ENCODE data around the gene P2RX3. TPM values are rescaled to one million over a fixed set of nuclear protein-coding genes. Genes with fewer than 3 reads are reported as not detected.

The P2RX3 gene
- total and polyA plus RNA-seq, 2 donors (not counting 1 experiment from before 2014, with no cell fraction given) = not detected

GRCh38 chr11:57370941-57371340 lies 32.8 kb downstream of the P2RX3 start:
- Histone ChIP-seq H3K4me2 (ENCODE audit: extremely low read depth, insufficient read depth, low read length) (no peak overlapping the region), H3K9me3 (ENCODE audit: control insufficient read depth, insufficient read depth, low read depth, low read length) (no peaks in the 10 kb centered on the region), H3K27me3 (ENCODE audit: control insufficient read depth, insufficient read depth, low read length) (peaks cover 7% of the 10 kb centered on the region), H3K4me1 (ENCODE audit: control insufficient read depth, extremely low read depth, insufficient read depth, low read length) (no peaks in the 10 kb centered on the region), H2AFZ (ENCODE audit: low read length) (no peak overlapping the region), H3K36me3 (ENCODE audit: control insufficient read depth, insufficient read depth, low read length) (no peaks in the 10 kb centered on the region), H3K4me3 (replicated peaks in 1 of 4; ENCODE audit: control extremely low read depth in 1 of 4, insufficient read depth in 1 of 4, low read depth in 3 of 4, low read length in 4 of 4) (no peak overlapping the region), H3K79me2 (ENCODE audit: control insufficient read depth, insufficient read depth, low read length) (no peaks in the 10 kb centered on the region), H3K9ac (ENCODE audit: insufficient read depth, low read length) (no peak overlapping the region), H3K27ac (ENCODE audit: insufficient read depth, low read length) (no peak overlapping the region), H4K20me1 (ENCODE audit: control insufficient read depth, extremely low read depth, insufficient read depth, low read length) (no peaks in the 10 kb centered on the region)
- DNase-seq (ENCODE audit: low read depth in 2 of 2) = no peak
- no peak for TF ChIP-seq EZH2 (IDR thresholded peaks at IDR 0.05; ENCODE audit: low read length, missing control alignments)
- no peak for TF ChIP-seq CTCF (conservative IDR thresholded peaks at IDR 0.05 in 1 of 2, IDR thresholded peaks at IDR 0.05 in 1 of 2; ENCODE audit: low read depth in 1 of 2, low read length in 2 of 2)

GRCh38 chr11:57373146-57373545 lies 35.0 kb downstream of the P2RX3 start:
- Histone ChIP-seq H3K79me2 (ENCODE audit: control insufficient read depth, insufficient read depth, low read length) (no peaks in the 10 kb centered on the region), H3K36me3 (ENCODE audit: control insufficient read depth, insufficient read depth, low read length) (no peaks in the 10 kb centered on the region), H3K4me2 (ENCODE audit: extremely low read depth, insufficient read depth, low read length) (no peak overlapping the region), H3K4me1 (ENCODE audit: control insufficient read depth, extremely low read depth, insufficient read depth, low read length) (no peaks in the 10 kb centered on the region), H3K27ac (ENCODE audit: insufficient read depth, low read length) (no peak overlapping the region), H4K20me1 (ENCODE audit: control insufficient read depth, extremely low read depth, insufficient read depth, low read length) (no peaks in the 10 kb centered on the region), H3K9me3 (ENCODE audit: control insufficient read depth, insufficient read depth, low read depth, low read length) (no peaks in the 10 kb centered on the region), H3K27me3 (ENCODE audit: control insufficient read depth, insufficient read depth, low read length) (peaks cover 3% of the 10 kb centered on the region), H3K9ac (ENCODE audit: insufficient read depth, low read length) (no peak overlapping the region), H2AFZ (ENCODE audit: low read length) (no peak overlapping the region), H3K4me3 (replicated peaks in 1 of 4; ENCODE audit: control extremely low read depth in 1 of 4, insufficient read depth in 1 of 4, low read depth in 3 of 4, low read length in 4 of 4) (no peak overlapping the region)
- no peak for DNase-seq (ENCODE audit: low read depth in 2 of 2)
- TF ChIP-seq EZH2 (IDR thresholded peaks at IDR 0.05; ENCODE audit: low read length, missing control alignments) (no peak), CTCF (conservative IDR thresholded peaks at IDR 0.05 in 1 of 2, IDR thresholded peaks at IDR 0.05 in 1 of 2; ENCODE audit: low read depth in 1 of 2, low read length in 2 of 2) (no peak)

- TF ChIP-seq EZH2 (IDR thresholded peaks at IDR 0.05; ENCODE audit: low read length, missing control alignments) = no peak
- no peak for TF ChIP-seq CTCF (conservative IDR thresholded peaks at IDR 0.05 in 1 of 2, IDR thresholded peaks at IDR 0.05 in 1 of 2; ENCODE audit: low read depth in 1 of 2, low read length in 2 of 2)
- DNase-seq (ENCODE audit: low read depth in 2 of 2) = no peak
- no peak overlapping the region for H3K9ac ChIP-seq (ENCODE audit: insufficient read depth, low read length)
- peaks cover 3% of the 10 kb centered on the region for H3K27me3 ChIP-seq (ENCODE audit: control insufficient read depth, insufficient read depth, low read length)
- no peak overlapping the region for H3K4me2 ChIP-seq (ENCODE audit: extremely low read depth, insufficient read depth, low read length)
- no peaks in the 10 kb centered on the region for H3K79me2 ChIP-seq (ENCODE audit: control insufficient read depth, insufficient read depth, low read length)
- no peaks in the 10 kb centered on the region for H4K20me1 ChIP-seq (ENCODE audit: control insufficient read depth, extremely low read depth, insufficient read depth, low read length)
- H2AFZ ChIP-seq (ENCODE audit: low read length) = no peak overlapping the region
- H3K9me3 ChIP-seq (ENCODE audit: control insufficient read depth, insufficient read depth, low read depth, low read length) = no peaks in the 10 kb centered on the region
- H3K4me3 ChIP-seq (replicated peaks in 1 of 4; ENCODE audit: control extremely low read depth in 1 of 4, insufficient read depth in 1 of 4, low read depth in 3 of 4, low read length in 4 of 4) = no peak overlapping the region
- H3K27ac ChIP-seq (ENCODE audit: insufficient read depth, low read length) = no peak overlapping the region
- H3K4me1 ChIP-seq (ENCODE audit: control insufficient read depth, extremely low read depth, insufficient read depth, low read length) = no peaks in the 10 kb centered on the region
- no peaks in the 10 kb centered on the region for H3K36me3 ChIP-seq (ENCODE audit: control insufficient read depth, insufficient read depth, low read length)
These were observed 36.8 kb downstream of the P2RX3 start for GRCh38 chr11:57374966-57375365.

Measured in fibroblast of lung (primary cell).